Smooth muscle cell (in vitro differentiated cells): ENCODE data around the gene NECTIN1. TPM values are rescaled to one million over a fixed set of nuclear protein-coding genes. Genes with fewer than 3 reads are reported as not detected.

Experiments used
- DNase-seq: peaks from one replicate; lab custom pipeline; 2025; ENCODE audit not compliant: unreplicated experiment; lab: John Stamatoyannopoulos, UW
- H2AFZ ChIP-seq: fragments of 200-600 bp; sonication (generic); 2 replicates; pipeline ENCODE4 v1.6.0; 2016; ENCODE audit warnings: antibody characterized with exemption, low read depth, mild to moderate bottlenecking
- H3F3A ChIP-seq: fragments of 200-600 bp; sonication (generic); 2 replicates; pipeline ENCODE4 v1.6.0; 2017; ENCODE audit warnings: antibody characterized with exemption, low read depth
- H3K27ac ChIP-seq: fragments of 200-600 bp; sonication (generic); 2 replicates; pipeline ENCODE4 v1.5.1; 2016; ENCODE audit warnings: low read depth, mild to moderate bottlenecking
- H3K27me3 ChIP-seq: fragments of 200-600 bp; sonication (generic); 2 replicates; pipeline ENCODE4 v1.6.1; 2016; ENCODE audit warnings: low read depth, mild to moderate bottlenecking
- H3K36me3 ChIP-seq: fragments of 200-600 bp; sonication (generic); 2 replicates; pipeline ENCODE4 v1.5.1; 2016; ENCODE audit warnings: low read depth
- H3K4me1 ChIP-seq: fragments of 200-600 bp; sonication (generic); 2 replicates; pipeline ENCODE4 v1.5.1; 2016; ENCODE audit warnings: low read depth
- H3K4me2 ChIP-seq: fragments of 200-600 bp; sonication (generic); 2 replicates; pipeline ENCODE4 v1.6.0; 2016; ENCODE audit warnings: mild to moderate bottlenecking
- H3K4me3 ChIP-seq: fragments of 200-600 bp; sonication (generic); 2 replicates; pipeline ENCODE4 v1.5.1; 2016; ENCODE audit warnings: mild to moderate bottlenecking
- H3K79me2 ChIP-seq: fragments of 200-600 bp; sonication (generic); 2 replicates; pipeline ENCODE4 v1.6.0; 2016; ENCODE audit warnings: low read depth, mild to moderate bottlenecking
- H3K9ac ChIP-seq: fragments of 200-600 bp; sonication (generic); 2 replicates; pipeline ENCODE4 v1.6.0; 2016; ENCODE audit warnings: low read depth
- H3K9me3 ChIP-seq: fragments of 200-600 bp; sonication (generic); replicated peaks from 2 replicates; pipeline ENCODE4 v1.5.1; 2016; ENCODE audit warnings: low read depth
- H4K20me1 ChIP-seq: fragments of 200-600 bp; sonication (generic); 2 replicates; pipeline ENCODE4 v1.6.0; 2016; ENCODE audit warnings: low read depth
- WGBS: methylation state at CpG from one replicate; pipeline ENCODE4 v1.1.7; 2016; ENCODE audit warnings: low lambda C conversion rate; 5-methylcytosine and 5-hydroxymethylcytosine counted together
- polyA plus RNA-seq: library from polyadenylated mRNA; unstranded; fragments of >200 nt; fragmentation: Nextera tagmentation; extraction: Ambion mirVana; gene quantifications from 2 replicates; pipeline ENCODE4 v1.2.1, GENCODE V29; 2016
- total RNA-seq: library from RNA; depleted of rRNA; stranded (reverse); fragments of >200 nt; gene quantifications from 2 replicates; pipeline ENCODE4 v1.2.3, GENCODE V29; 2014
- TF ChIP-seq, protein P1 (sequence below): fragments of 200-600 bp; sonication (generic); IDR thresholded peaks from 2 replicates; pipeline ENCODE4 v1.5.1; 2017; ENCODE audit warnings: borderline replicate concordance, mild to moderate bottlenecking, antibody characterized with exemption; ENCODE audit not compliant: insufficient read depth, poor library complexity, severe bottlenecking

The NECTIN1 gene
- total and polyA plus RNA-seq, 2 experiments from 2014 or later, result 4.9 to 10.1 TPM

GRCh38 chr11:119673759-119674336 lies 55.2 kb downstream of the NECTIN1 start:
- H3F3A ChIP-seq, result no peaks in the 10 kb centered on the region
- no peak overlapping the region for H2AFZ ChIP-seq
- no peak overlapping the region for H3K4me2 ChIP-seq
- H3K36me3 ChIP-seq, result no peaks in the 10 kb centered on the region
- WGBS, result 88% methylated on average over 15 of the region's 15 CpGs
- no peak overlapping the region for H3K9ac ChIP-seq
- H4K20me1 ChIP-seq, result no peaks in the 10 kb centered on the region
- H3K4me3 ChIP-seq, result no peak overlapping the region
- no peak overlapping the region for H3K27ac ChIP-seq
- no peaks in the 10 kb centered on the region for H3K4me1 ChIP-seq
- no peaks in the 10 kb centered on the region for H3K9me3 ChIP-seq
- no peaks in the 10 kb centered on the region for H3K79me2 ChIP-seq
- TF ChIP-seq, protein P1, sequence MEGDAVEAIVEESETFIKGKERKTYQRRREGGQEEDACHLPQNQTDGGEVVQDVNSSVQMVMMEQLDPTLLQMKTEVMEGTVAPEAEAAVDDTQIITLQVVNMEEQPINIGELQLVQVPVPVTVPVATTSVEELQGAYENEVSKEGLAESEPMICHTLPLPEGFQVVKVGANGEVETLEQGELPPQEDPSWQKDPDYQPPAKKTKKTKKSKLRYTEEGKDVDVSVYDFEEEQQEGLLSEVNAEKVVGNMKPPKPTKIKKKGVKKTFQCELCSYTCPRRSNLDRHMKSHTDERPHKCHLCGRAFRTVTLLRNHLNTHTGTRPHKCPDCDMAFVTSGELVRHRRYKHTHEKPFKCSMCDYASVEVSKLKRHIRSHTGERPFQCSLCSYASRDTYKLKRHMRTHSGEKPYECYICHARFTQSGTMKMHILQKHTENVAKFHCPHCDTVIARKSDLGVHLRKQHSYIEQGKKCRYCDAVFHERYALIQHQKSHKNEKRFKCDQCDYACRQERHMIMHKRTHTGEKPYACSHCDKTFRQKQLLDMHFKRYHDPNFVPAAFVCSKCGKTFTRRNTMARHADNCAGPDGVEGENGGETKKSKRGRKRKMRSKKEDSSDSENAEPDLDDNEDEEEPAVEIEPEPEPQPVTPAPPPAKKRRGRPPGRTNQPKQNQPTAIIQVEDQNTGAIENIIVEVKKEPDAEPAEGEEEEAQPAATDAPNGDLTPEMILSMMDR, result no peak
- no peaks in the 10 kb centered on the region for H3K27me3 ChIP-seq
- no peak for DNase-seq

DNA sequence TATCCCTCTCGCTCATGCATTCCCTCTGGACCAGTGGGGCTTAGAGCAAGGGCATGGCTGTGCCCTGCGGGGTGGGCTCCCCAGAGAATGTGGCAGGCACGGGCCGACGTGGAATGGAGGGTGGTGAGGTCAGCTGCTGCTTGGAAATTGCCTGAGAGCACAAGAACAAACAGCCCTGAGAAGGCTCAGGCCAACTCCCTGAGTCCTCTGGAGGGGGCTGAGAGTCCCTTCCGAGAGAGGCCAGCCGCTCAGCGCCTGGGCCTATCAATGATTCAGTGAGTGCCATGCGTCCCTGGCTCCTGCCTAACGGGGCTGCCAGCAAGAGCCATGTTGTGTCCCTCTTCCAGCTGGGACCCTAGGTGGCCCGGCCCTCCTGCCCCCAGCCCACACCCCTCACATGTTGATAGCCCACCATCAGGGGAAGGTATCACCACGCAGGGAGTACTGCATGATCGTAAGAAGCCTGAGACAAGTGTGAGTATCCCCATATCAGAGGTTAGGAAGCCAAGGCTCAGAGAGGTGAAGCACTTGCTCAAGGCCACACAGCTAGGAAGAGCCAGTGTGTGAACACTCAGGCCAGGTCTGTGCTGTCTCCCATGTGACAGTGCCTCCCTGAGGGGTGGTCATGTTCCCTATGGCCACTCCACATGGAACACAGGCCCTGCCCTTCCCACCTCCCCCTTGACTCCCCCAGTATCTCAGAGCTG lies 55.8 kb downstream of the NECTIN1 start:
- Histone ChIP-seq H3K4me2 (no peak overlapping the region), H3K79me2 (no peaks in the 10 kb centered on the region), H4K20me1 (no peaks in the 10 kb centered on the region), H3K9me3 (no peaks in the 10 kb centered on the region), H2AFZ (no peak overlapping the region), H3K9ac (no peak overlapping the region), H3K4me1 (no peaks in the 10 kb centered on the region), H3F3A (no peaks in the 10 kb centered on the region), H3K27me3 (no peaks in the 10 kb centered on the region), H3K36me3 (no peaks in the 10 kb centered on the region), H3K4me3 (no peak overlapping the region), H3K27ac (no peak overlapping the region)
- no peak for DNase-seq
- 96% methylated on average over 11 of the region's 13 CpGs for WGBS
- TF ChIP-seq, protein P1, result no peak

DNA sequence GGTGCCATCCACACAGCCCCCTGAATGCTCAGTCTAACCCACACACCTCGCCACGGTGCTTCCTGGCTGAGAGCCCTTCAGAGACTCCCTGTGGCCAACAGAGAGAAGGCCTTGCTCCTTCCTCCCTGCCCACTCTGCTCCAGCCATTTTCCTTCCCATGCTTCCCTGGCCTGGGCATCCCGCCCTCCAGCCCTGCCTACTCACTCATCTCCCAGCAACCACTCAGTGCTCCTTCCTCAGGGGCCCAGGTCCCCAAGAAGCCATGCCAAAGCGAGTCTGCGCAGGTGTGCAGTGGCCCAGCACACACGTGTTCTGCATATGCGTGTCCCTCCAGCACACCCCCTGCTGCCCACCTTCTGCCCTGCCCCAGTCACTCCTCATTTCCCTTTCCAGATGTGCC lies 56.4 kb downstream of the NECTIN1 start:
- Histone ChIP-seq H3F3A (no peaks in the 10 kb centered on the region), H2AFZ (no peak overlapping the region), H4K20me1 (no peaks in the 10 kb centered on the region), H3K4me3 (no peak overlapping the region), H3K79me2 (no peaks in the 10 kb centered on the region), H3K9me3 (no peaks in the 10 kb centered on the region), H3K4me2 (no peak overlapping the region), H3K9ac (no peak overlapping the region), H3K27me3 (no peaks in the 10 kb centered on the region), H3K4me1 (no peaks in the 10 kb centered on the region), H3K36me3 (no peaks in the 10 kb centered on the region), H3K27ac (no peak overlapping the region)
- TF ChIP-seq, protein P1, result no peak
- WGBS, result 97% methylated on average over 7 of the region's 7 CpGs
- DNase-seq, result no peak
